TTC549 (cell line): Measurements from ENCODE around the gene MYL3.

ENCODE experiments used
- FAIRE-seq: peaks from 2 replicates; lab custom pipeline; 2012; peaks lifted over from hg19 to GRCh38; lab: Jason Lieb, UNC

Gene MYL3

DNA sequence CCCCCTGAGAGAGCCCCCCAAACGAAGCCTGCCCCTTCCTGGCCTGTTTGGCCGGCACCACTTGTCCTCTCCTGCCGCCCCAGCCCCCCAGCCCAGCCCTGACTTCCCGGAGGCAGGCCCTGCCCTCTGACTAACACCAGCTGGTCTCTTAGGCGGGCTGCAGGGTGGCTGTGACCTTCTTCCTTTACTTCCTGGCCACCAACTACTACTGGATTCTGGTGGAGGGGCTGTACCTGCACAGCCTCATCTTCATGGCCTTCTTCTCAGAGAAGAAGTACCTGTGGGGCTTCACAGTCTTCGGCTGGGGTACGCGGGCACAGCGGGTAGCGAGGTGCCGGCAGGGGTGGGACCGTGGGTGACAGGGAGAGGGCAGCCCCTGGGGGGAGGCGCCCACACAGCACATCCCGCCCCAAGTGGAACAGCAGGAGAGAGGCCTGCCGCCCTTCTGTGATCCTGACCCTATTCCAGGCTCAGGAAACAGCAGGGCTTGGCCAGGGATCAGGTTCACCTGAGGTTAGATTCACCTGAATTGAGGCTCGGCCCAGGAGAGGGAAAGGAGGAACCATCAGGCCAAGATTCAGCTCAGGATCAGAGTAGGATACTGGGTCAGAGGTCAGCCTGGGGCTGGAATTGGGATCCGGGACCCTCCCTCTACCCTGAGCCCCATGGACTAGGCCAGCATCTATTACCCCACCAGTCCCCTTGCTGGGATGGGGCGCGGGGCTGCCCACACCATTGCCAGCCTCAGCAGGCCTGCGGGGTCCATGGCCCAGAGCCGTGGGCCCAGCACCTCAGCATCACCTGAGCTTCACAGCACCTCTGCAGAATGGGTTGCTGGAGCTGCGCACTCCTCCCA is 36.1 kb upstream of the MYL3 start:
- FAIRE-seq, result no peak

DNA sequence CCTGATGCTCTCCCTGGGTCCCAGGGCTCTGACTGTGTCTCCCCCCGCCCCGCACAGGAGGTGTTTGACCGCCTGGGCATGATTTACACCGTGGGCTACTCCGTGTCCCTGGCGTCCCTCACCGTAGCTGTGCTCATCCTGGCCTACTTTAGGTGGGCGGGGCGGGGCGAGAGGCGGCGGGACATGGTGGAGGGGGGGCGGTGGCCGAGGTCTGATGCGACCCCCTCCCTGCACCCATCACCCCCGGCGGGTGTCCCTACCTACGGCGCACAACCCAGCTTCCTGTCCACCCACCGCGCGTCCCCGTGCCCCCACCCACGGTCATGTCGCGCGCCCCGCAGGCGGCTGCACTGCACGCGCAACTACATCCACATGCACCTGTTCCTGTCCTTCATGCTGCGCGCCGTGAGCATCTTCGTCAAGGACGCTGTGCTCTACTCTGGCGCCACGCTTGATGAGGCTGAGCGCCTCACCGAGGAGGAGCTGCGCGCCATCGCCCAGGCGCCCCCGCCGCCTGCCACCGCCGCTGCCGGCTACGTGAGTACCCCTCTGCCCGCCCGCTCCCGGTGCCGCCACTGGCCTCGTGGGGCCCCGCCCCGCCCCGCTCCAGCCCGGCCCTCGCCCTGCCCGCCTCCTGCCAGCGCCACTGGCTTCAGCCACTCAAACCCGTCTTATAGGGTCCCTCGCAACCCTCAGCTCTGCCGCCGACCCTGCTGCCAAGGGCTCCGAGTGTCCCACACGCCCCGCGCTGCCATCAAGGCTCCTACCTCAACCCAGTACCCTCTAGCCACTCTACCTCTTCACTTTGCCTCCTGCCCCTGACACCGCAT is 35.3 kb upstream of the MYL3 start:
- no peak for FAIRE-seq

DNA sequence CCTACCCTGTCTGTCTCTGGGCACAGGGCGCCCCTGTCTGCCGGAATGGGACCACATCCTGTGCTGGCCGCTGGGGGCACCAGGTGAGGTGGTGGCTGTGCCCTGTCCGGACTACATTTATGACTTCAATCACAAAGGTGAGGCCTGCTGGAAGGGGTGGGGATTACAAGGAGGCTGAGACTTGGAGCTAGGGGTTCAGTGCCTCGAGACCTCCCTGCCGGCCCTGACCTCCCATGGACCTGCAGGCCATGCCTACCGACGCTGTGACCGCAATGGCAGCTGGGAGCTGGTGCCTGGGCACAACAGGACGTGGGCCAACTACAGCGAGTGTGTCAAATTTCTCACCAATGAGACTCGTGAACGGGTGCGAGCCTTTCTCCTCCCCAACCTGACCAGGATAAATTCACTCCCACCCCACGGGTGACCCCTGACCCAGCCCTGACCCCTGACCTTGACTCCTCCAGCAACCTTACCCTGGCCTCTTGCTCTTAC is 34.6 kb upstream of the MYL3 start:
- no peak for FAIRE-seq

DNA sequence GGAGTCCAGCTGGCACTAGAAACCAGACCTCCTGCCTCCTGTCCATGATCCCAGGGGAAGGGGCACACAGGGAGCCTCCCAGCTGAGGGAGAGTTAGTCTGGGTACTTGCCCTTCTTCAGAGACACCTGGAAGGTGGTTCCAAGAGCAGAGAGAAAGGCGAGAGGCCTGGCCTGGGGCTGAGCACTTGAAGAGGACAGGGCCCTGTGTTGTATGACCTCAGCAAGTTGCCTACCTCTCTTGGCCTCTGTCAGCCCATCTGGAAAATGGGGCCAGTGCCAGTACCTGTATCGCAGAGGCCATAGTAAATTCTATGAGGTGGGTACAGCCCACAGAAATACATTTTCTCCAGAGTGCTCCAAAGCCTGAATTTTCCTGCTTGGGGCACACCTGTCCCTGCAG is 33.8 kb upstream of the MYL3 start:
- no peak for FAIRE-seq

DNA sequence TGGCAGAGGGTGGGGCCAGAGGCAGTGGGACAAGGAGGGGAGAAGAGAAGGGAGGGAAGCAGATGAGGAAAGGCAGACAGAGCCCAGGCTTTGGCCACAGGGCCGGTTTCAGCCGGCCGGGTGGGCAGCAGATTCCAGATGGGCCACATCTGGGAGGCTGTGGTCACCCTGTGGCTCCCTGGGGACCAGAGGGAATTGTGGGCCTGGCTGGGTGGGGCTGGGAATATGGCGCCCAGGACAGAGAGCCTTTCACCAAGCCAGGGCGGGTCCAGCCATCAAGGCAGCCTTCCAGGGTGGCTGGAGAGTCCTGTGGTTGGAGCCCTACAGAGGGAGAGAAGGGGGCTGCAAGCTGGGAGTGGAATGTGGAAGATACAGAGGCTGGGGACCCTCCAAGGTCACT is 33.1 kb upstream of the MYL3 start:
- FAIRE-seq, result no peak

DNA sequence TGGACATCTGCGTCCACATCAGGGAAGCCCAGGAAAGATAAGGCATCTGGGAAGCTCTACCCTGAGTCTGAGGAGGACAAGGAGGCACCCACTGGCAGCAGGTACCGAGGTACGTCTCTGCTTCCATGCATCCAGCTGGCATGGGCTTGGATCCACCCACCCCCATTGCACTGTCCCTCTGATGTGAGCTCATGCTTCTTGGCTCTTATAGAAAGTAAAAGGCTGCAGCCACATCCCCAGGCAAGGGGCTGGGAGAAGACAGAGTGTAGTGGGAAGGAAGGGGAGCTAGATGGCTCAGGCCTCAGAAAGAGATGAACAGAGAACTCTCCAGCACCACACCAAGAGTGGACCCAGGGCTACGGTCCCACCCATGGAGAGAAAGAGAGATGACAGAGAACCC is 32.5 kb upstream of the MYL3 start:
- FAIRE-seq, result no peak

DNA sequence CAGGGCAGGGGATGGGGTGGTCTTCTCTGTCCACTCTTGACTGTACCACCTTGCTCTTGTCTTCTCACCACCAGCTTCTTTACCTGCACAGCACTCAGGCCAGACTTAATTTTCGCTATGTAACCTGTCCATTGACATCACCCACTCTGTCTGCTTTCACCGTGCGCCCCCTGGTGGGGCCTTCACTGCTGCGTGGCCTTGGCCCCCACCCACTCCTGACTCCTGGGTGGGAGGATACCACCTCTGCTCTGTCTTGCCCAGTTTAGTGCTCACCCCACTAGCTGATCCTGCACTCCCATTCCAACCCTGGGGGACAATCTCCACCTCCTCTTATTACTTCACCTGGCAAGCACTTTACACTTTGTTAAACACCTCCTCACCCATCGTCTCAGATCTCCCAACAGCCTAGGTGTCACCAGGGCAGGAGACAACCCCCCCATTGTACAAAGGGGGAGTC is 32.0 kb upstream of the MYL3 start:
- FAIRE-seq, result no peak

DNA sequence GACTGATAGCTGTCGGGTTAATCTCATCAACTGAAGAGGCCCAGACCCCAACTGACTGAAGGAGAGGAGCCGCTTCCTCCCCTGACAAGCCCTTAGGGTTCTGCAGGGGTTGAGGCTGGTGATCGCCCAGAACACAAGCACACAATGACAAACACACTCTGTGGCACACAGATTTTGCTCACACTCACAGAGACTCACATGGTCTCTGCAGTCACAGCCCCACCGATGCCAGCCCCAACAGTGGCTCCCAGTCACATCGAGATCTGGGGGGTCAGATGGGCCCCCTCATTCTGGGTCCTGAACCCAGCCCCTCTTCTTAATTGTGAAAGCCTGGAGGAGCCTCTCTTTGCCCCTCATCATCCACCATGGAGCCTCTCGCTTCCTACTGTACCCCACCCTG is 31.0 kb upstream of the MYL3 start:
- no peak for FAIRE-seq

DNA sequence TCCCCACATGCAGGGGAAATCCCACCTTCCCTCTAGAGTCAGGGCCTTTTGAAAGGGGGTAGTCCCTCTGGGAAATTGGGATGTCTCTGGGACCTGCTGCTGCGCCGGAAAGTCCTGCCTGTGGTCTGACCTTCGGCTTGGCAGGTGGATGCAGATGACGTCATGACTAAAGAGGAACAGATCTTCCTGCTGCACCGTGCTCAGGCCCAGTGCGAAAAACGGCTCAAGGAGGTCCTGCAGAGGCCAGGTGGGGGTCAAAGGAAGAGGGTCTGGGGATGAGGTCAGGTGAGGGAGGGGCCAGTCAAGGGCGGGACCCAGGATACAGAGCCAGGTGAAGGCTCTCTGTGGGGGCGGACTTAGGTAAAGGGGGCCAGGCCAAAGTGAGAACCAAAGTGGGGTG is 30.5 kb upstream of the MYL3 start:
- FAIRE-seq, result no peak

DNA sequence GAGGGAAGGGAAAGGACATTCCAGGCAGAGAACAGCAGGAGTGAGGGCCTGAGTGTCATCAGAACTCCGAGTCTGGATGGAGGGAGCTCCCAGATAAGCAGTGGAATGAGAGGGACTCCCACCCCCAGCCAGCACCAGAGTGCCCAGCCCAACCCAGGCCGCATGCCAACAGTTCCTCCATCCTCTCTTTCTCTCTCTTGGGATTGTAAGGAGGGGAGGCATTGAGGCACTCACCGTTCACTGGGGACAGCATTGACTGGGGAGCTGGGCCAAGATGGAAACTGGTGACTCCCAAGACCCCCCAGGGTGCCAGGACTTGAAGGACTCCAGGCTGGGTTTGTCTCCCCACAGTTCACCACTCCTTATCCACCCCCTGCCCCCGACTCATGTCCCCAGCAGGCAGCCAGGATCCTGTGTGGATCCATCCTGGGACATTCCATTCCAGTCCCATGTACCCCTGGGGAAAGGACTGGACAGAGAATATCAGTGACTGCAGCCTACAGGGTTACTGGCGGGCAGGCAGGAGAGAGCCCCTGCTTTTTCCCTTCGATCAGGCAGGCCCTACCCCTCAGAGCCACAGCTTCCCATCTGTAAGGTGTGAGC is 30.0 kb upstream of the MYL3 start:
- FAIRE-seq, result no peak

DNA sequence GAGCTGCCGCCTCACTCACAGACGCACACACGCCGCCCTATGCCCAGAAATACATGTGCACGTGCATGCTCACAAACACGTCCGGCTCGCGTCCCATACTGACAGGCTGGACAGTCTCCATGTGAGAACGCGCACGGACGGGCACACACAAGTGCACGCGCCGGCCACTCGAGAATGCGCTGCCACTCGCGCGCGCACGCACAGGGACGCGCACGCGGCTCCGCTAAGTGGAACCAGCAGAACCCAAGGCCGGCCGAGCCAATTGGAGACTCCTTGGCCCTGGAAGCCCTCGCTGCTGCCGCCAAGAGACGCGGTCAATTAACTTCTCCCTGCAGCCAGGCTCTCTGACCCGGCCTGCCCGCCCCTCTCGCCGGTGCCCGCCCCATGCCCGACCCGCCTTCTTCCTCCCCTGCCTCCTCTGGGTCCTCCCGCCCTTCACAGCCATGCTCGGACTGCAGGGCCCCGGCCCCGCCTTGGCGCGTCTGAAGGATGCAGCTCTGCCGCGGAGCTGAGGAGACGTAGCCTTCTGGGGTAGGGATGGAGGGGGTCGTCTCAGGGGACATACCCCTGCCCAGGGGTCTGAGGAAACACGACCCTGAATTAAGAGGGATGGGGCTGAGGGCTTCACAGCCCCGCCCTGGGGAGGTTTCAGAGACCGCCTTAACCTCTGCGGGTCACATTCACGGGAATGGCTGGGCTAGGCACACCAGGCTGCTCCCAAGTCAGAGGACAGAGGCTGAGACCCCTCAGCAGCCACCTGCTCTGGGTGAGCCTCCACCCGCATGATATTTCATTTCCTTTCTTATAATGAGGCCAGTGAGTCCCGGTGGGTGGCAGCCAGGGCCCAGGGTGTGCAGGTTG is 29.3 kb upstream of the MYL3 start:
- FAIRE-seq, result no peak

DNA sequence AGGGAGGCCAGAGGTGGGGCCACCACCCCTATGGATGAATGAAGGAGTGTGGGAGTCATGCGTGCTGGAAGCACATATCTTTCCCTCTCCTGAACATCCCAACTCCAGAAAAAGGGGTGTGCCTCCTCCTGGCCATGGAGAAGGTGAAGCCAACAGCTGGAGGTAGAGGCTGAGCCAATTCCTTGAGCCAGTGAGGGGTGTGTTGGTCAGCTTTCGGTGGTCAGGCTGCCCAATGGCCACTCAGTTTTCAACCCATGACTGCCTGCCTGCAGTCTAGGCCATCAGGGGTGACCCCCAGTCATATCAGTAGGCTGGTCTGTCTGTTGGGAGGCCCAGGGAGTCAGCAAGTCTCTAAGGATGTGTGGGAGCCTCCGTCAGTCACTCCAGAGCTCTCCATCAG is 27.9 kb upstream of the MYL3 start:
- FAIRE-seq, result no peak

DNA sequence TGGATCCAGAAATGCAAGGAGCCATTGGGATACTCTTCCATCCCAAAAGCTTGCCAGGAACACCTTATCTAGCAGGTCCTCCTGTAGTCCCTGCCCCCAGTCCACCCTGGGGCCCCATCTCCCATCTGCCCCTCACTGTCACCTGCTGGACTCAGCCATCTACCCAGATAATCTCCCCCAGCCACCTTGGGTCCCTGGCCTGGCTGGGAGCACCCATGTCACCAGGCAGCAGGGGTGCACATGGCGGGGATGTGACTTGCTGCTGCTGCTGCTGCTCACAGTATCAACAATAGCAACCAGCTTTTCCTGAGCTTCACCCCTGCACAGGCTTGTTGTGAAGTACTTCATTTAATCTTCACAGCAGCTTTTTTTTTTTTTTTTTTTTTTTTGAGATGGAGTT is 26.9 kb upstream of the MYL3 start:
- no peak for FAIRE-seq

DNA sequence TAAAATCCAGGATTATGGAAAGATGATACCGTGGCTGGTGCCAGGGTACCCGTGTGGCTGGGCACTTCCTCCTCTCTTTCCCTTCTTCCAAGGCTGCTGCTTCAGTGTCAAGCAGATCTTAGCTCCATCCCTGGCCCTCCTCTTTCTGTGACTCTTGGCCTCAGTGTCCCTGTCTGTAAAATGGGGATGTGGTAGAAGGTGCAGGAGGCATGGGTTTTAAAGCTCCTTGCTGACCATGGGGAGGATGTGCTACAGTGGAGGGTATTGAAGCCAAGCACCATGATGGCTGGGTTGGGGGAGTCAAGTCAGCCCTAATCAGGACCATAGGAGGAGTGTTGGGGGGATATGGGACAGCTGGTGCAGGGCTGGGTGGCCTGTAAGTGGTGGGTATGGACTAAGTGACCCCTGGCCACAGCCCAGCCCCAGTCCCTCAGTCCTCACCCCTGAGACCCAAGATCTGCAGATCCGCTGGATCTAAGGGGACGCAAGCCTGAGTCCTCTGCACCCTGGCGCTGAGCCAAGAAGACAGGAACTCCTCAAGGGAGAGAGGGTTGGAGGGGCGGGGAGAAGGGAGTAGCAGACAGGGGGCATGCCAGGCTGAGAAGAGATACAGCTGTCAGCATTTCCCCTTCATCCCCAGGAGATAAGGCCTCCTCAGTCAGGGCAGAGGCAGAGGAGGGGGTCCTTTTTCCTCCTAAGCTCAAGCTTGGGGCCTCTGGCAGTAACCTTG is 26.3 kb upstream of the MYL3 start:
- FAIRE-seq, result no peak

DNA sequence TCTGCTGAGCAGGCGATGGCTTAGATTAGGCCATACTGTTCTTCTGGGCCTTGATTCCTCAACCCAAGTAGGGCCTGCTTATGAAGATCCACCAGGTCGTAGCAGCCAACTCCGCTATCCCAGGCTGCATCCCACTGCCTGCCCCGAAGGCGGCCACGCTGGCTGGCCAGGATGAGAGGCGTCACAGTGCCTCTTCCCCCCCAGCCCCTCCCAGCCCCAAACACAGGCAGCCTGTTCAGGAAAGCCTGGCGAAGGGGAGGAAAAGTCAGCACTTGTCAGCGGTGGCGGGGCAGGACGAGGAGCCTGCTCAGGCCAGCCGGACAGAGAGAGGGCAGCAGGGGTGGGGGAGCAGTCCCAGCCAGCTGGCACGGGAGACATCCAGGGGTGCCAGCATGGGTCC is 25.5 kb upstream of the MYL3 start:
- no peak for FAIRE-seq

DNA sequence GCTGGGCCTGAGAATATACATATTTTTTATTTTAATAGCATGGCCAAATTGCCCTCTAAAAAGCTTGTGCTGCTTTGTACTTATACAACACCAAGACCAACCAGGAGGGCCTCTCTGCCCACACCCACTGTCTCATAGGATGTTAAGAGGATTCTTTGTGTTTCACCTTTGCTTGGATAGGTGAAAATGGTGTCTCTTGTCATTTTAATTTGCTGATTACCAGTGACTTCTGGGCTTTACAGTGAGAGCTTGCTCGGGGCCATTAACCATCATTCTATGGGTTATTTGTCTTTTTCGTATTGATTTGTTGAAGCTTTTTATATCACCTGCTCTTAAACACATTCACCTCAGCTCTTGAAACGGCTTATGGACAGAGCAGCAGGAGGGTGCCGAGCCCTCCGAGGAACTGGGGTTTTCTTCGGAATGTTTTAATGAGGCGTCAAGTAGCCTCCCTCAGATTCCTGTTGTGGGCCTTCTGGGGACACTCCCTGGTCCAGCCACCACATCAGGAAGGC is 24.8 kb upstream of the MYL3 start:
- FAIRE-seq, result no peak

DNA sequence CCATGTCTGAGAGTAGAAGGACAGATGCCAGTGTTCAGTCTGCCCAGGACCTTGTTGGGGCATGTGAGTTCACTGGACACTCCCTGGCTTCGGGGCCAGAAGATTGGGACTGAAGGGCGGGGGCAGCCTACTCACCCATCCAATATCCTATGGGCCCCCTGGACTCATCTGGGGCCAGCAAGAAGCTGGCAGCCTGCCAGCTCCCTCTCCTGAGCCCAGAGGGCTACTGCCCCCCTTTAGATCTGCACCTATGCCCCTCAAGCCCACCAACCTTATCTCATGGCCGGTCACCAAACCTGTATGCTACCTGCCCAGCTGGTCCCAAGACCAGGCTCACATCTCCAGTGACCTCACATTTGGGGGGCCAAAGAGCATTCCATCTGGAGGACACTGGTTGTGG is 22.4 kb upstream of the MYL3 start:
- no peak for FAIRE-seq

DNA sequence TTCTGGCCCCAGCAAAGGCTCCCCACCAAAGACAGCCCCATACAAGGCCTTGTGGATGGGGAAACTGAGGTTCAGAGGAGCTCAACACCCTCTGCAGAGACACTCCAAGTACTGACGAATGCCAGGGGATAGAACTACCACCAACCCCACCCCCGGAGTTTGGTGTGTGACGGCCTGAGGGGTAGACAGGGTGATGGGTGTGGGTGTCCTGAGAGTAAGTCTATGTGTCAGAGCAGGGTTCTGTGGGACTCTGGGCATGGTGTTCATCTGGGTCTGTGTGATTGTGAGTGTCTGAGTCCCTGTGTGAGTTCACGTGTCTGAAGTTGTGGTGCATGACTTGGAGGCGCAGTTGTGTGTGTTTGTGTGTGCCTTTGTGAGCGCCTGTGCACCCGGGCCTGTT is 21.7 kb upstream of the MYL3 start:
- FAIRE-seq, result no peak

DNA sequence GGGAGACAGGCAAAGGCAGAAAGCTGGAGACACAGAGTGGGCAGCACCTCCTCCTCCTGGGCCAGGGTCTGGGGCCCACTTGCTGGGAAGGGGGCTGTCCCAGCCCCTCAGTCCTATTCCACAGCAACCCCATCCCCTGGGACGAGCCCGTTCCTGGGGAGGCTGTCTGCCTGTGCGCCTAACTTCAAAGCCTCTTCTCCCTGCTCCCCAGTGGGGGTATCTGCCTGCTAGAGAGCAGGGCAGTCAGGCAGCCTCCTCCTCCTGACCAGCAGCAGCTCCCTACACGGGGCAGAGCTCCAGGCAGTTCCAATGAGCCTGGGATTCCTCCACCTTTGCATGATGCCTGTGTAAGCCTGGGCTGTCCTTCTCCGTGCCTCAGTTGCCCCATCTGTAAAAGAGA is 21.2 kb upstream of the MYL3 start:
- no peak for FAIRE-seq

DNA sequence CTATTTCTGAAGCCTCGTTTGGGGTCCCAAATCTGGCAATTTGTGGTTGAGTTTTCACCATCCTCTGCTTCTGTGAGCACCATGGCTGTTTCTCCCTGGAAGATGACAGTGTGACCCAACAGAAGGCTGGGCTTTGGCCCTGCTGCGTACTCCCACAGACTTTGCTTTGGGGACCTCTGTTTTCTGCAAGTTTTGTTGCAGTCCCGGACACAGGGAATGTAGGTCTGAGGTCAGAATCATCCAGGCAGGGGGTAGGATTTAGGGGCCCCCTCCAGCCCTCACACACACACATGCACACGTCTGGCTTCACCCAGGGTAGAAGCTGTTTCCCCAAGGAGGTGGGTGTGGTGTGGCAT is 20.6 kb upstream of the MYL3 start:
- no peak for FAIRE-seq
